GM12874 (cell line): Measurements from ENCODE around the gene TTC33.

Experiments used
- CTCF ChIP-seq: IDR thresholded peaks from 2 replicates; pipeline ENCODE4 v1.5.1; 2011; ENCODE audit warnings: low read depth, mild to moderate bottlenecking, control low read depth, low read length, moderate library complexity; ENCODE audit not compliant: insufficient read depth

TTC33 gene

GRCh38 chr5:40691894-40692293 is 63.9 kb downstream of the TTC33 start:
- no peak for TF ChIP-seq CTCF

- no peak for TF ChIP-seq CTCF
These were observed 65.5 kb downstream of the TTC33 start for GRCh38 chr5:40690267-40690666.

GRCh38 chr5:40689438-40689837 is 66.3 kb downstream of the TTC33 start:
- no peak for TF ChIP-seq CTCF

- TF ChIP-seq CTCF = no peak
These were observed 66.8 kb downstream of the TTC33 start for GRCh38 chr5:40688996-40689395.

GRCh38 chr5:40688127-40688761 is 67.5 kb downstream of the TTC33 start:
- peak; percentile 69 for TF ChIP-seq CTCF

GRCh38 chr5:40687321-40687720 is 68.4 kb downstream of the TTC33 start:
- TF ChIP-seq CTCF = no peak

GRCh38 chr5:40685976-40686486 is 69.7 kb downstream of the TTC33 start:
- no peak for TF ChIP-seq CTCF
